Prostate gland (tissue), 2 donors: ENCODE measurements around the gene HYLS1.

ENCODE experiments used
- POLR2A ChIP-seq: fragments of 450-650 bp; IDR thresholded peaks from one replicate; pipeline ENCODE4 v1.6.1; 2016; ENCODE audit warnings: antibody characterized with exemption, mild to moderate bottlenecking
- TF ChIP-seq, protein P1 (sequence below), 4 experiments: fragments of 200-600 bp in 2 of 4; fragments of 450-650 bp in 2 of 4; sonication (generic) in 2 of 4; IDR thresholded peaks; 1 replicate in 3 of 4; 2 replicates in 1 of 4; pipeline ENCODE4 v1.5.1; 2016 to 2019; ENCODE audit warnings: antibody characterized with exemption in 4 of 4, mild to moderate bottlenecking in 2 of 4, moderate library complexity in 2 of 4

DNA sequence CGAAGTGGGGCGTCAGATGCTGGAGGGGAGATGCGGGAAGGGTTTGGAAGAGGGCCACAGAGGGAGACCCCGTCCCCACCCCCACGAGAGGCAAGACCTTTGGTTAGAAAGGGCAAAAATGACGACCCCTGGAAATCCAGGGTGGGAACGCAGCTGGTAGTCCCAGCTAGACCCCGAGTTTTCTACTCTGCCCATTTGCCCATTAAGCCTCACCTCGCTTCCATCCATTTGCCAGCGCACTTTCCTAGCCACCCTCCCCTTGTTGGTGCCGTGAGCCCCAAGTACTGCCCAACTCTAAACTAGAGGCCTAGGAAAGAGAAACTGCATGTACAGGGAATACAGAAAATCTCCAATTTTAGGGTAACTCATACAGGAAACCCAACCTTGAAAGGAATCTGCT, 17.2 kb downstream of the HYLS1 start:
- TF ChIP-seq POLR2A: no peak
- TF ChIP-seq, protein P1, sequence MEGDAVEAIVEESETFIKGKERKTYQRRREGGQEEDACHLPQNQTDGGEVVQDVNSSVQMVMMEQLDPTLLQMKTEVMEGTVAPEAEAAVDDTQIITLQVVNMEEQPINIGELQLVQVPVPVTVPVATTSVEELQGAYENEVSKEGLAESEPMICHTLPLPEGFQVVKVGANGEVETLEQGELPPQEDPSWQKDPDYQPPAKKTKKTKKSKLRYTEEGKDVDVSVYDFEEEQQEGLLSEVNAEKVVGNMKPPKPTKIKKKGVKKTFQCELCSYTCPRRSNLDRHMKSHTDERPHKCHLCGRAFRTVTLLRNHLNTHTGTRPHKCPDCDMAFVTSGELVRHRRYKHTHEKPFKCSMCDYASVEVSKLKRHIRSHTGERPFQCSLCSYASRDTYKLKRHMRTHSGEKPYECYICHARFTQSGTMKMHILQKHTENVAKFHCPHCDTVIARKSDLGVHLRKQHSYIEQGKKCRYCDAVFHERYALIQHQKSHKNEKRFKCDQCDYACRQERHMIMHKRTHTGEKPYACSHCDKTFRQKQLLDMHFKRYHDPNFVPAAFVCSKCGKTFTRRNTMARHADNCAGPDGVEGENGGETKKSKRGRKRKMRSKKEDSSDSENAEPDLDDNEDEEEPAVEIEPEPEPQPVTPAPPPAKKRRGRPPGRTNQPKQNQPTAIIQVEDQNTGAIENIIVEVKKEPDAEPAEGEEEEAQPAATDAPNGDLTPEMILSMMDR (IDR thresholded peaks at IDR 0.05): no peak
